PFSK-1 (cell line): ENCODE data around the gene KDR.

Experiments used
- FOXP2 ChIP-seq: optimal IDR thresholded peaks from 2 replicates; pipeline ENCODE3; 2011; ENCODE audit warnings: borderline replicate concordance, control low read depth, inconsistent platforms; ENCODE audit not compliant: insufficient read depth; ENCODE audit errors: extremely low read length, extremely low read depth
- POLR2AphosphoS5 ChIP-seq: IDR thresholded peaks from 2 replicates; pipeline ENCODE4 v1.6.1; 2012; ENCODE audit warnings: low read depth, mild to moderate bottlenecking, control low read depth, low read length, moderate library complexity
- REST ChIP-seq, 2 experiments: IDR thresholded peaks; 2 replicates each; pipeline versions ENCODE4 v1.6.1 to v1.8.0; 2011 to 2012; ENCODE audit warnings: low read depth in 2 of 2, low read length in 2 of 2, control low read depth in 1 of 2, inconsistent platforms in 1 of 2, mild to moderate bottlenecking in 1 of 2, moderate library complexity in 1 of 2; ENCODE audit not compliant: insufficient read depth in 1 of 2
- SIN3A ChIP-seq: IDR thresholded peaks from 2 replicates; pipeline ENCODE4 v1.6.1; 2012; ENCODE audit warnings: mild to moderate bottlenecking, low read length, moderate library complexity, borderline replicate concordance; ENCODE audit not compliant: insufficient read depth
- TAF1 ChIP-seq: IDR thresholded peaks from 2 replicates; pipeline ENCODE4 v1.6.1; 2012; ENCODE audit warnings: low read length, control low read depth, borderline replicate concordance; ENCODE audit not compliant: insufficient read depth

The KDR gene

DNA sequence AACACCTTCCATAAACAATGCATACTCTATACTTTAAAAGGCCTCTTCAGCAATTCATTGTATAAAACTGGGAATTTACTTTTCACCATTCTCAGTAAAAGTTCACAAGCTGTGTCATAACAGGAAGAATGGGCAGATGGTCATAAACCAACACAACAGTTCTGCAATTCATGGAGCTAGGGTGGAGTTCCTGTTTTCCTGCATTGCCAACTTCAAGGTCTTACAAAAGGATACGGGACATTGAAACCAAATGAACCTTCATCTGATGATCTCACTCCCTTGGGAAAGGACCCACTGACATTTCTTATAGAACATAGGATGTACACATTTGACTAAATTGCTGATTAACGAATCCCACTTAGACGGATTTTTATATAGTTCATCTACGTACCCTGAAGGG lies 4.1 kb downstream of the KDR start:
- TF ChIP-seq REST (IDR thresholded peaks at IDR 0.05; ENCODE audit: insufficient read depth in 1 of 2, low read depth in 2 of 2, low read length in 2 of 2) = no peak
- TF ChIP-seq SIN3A = no peak
- no peak for TF ChIP-seq POLR2AphosphoS5
- no peak for TF ChIP-seq FOXP2
- TF ChIP-seq TAF1 = no peak

GRCh38 chr4:55118397-55118796 lies 7.0 kb downstream of the KDR start:
- no peak for TF ChIP-seq SIN3A
- no peak for TF ChIP-seq POLR2AphosphoS5
- no peak for TF ChIP-seq FOXP2
- TF ChIP-seq TAF1 = no peak
- no peak for TF ChIP-seq REST (IDR thresholded peaks at IDR 0.05; ENCODE audit: insufficient read depth in 1 of 2, low read depth in 2 of 2, low read length in 2 of 2)

- TF ChIP-seq REST (IDR thresholded peaks at IDR 0.05; ENCODE audit: insufficient read depth in 1 of 2, low read depth in 2 of 2, low read length in 2 of 2) (no peak), POLR2AphosphoS5 (no peak), TAF1 (no peak), FOXP2 (no peak), SIN3A (no peak)
Observed at GRCh38 chr4:55117511-55117910, 7.9 kb downstream of the KDR start.

- no peak for TF ChIP-seq POLR2AphosphoS5
- TF ChIP-seq FOXP2 = no peak
- no peak for TF ChIP-seq SIN3A
- TF ChIP-seq TAF1 = no peak
- TF ChIP-seq REST (IDR thresholded peaks at IDR 0.05; ENCODE audit: insufficient read depth in 1 of 2, low read depth in 2 of 2, low read length in 2 of 2) = no peak
Observed at GRCh38 chr4:55116450-55116849, 8.9 kb downstream of the KDR start.

DNA sequence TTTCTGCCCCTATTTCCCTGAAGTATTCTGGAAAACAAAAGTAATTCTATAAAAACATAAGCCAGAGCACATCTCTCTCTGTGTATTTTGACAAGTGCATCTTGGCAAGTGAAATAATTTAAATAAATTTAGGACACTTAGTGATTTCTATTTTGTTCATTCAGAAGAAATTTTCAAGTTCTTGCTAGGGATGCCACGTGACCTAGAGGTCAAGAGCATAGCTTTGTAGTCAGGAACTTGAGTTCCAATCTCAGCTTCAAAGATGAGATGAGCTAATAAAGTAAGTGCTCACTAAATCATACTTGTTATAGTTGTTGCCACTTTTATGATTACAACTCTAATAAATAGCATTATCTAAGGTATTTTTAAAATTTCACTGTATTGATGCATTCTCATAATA lies 13.8 kb downstream of the KDR start:
- no peak for TF ChIP-seq SIN3A
- TF ChIP-seq FOXP2 = no peak
- TF ChIP-seq TAF1 = no peak
- TF ChIP-seq REST (IDR thresholded peaks at IDR 0.05; ENCODE audit: insufficient read depth in 1 of 2, low read depth in 2 of 2, low read length in 2 of 2) = no peak
- TF ChIP-seq POLR2AphosphoS5 = no peak
